OCI-LY1 (cell line): Measurements from ENCODE around the gene TGM2.

Experiments used
- CTCF ChIP-seq: fragments of 200-600 bp; sonication (generic), shearing (Covaris generic); IDR thresholded peaks from 2 replicates; pipeline ENCODE4 v1.5.1; 2017; ENCODE audit warnings: mild to moderate bottlenecking, antibody characterized with exemption, low read length, moderate library complexity, mixed read lengths
- EZH2 ChIP-seq: fragments of 200-600 bp; sonication (generic), shearing (Covaris generic); IDR thresholded peaks from 2 replicates; pipeline ENCODE4 v1.8.0; 2017; ENCODE audit warnings: borderline replicate concordance, mixed run types, mild to moderate bottlenecking, antibody characterized with exemption, low read length, moderate library complexity, mixed read lengths

GRCh38 chr20:38117205-38117604 lies 47.9 kb downstream of the TGM2 start:
- no peak for TF ChIP-seq CTCF
- no peak for TF ChIP-seq EZH2
